Small intestine (tissue), 16 donors: ENCODE measurements around the gene HCRT. TPM values are rescaled to one million over a fixed set of nuclear protein-coding genes. Genes with fewer than 3 reads are reported as not detected.
A peak's percentile ranks its signal among the peaks of the same experiment; 100 is the strongest.

Source experiments
- DNase-seq, 2 donors: peaks; one replicate each; pipeline versions ENCODE4 v3.0.0 to v3.0.0-alpha.2; 2013
- FAIRE-seq: peaks from 2 replicates; lab custom pipeline; 2012; peaks lifted over from hg19 to GRCh38; lab: Jason Lieb, UNC
- H3K27ac ChIP-seq, 3 donors: one replicate each; pipeline ENCODE4 v1.5.1; 2013; ENCODE audit warnings: low read length in 2 of 3, mild to moderate bottlenecking in 2 of 3, control low read depth in 1 of 3, inconsistent platforms in 1 of 3, low read depth in 1 of 3, moderate library complexity in 1 of 3
- H3K27me3 ChIP-seq, 3 donors: one replicate each; pipeline ENCODE4 v1.6.1; 2013; ENCODE audit warnings: low read length in 3 of 3, inconsistent platforms in 1 of 3; ENCODE audit not compliant: control insufficient read depth in 3 of 3, insufficient read depth in 3 of 3
- H3K36me3 ChIP-seq, 3 donors: one replicate each; pipeline ENCODE4 v1.6.1; 2013; ENCODE audit warnings: low read length in 3 of 3, inconsistent platforms in 1 of 3, low read depth in 1 of 3, mild to moderate bottlenecking in 1 of 3, moderate library complexity in 1 of 3; ENCODE audit not compliant: control insufficient read depth in 3 of 3, insufficient read depth in 2 of 3
- H3K4me1 ChIP-seq, 3 donors: one replicate each; pipeline ENCODE4 v1.6.1; 2013; ENCODE audit warnings: low read length in 2 of 3, inconsistent platforms in 1 of 3, low read depth in 1 of 3, mild to moderate bottlenecking in 1 of 3, moderate library complexity in 1 of 3; ENCODE audit not compliant: control insufficient read depth in 3 of 3, insufficient read depth in 2 of 3
- H3K4me3 ChIP-seq, 3 donors: one replicate each; pipeline ENCODE4 v1.5.1; 2013; ENCODE audit warnings: low read length in 3 of 3, control low read depth in 1 of 3, inconsistent platforms in 1 of 3, low read depth in 1 of 3, mild to moderate bottlenecking in 1 of 3, moderate library complexity in 1 of 3
- H3K9me3 ChIP-seq, 2 donors: one replicate each; pipeline ENCODE4 v1.6.1; 2013; ENCODE audit warnings: low read depth in 1 of 2, low read length in 1 of 2; ENCODE audit not compliant: control insufficient read depth in 2 of 2, insufficient read depth in 1 of 2
- WGBS, 3 donors: extraction: QIAGEN DNeasy Blood & Tissue Kit; methylation state at CpG; one replicate each; pipeline ENCODE4 v1.1.7; 2013; 5-methylcytosine and 5-hydroxymethylcytosine counted together
- long read RNA-seq, 10 donors: transcript quantifications; one replicate each; lab custom pipeline, GENCODE V29; 2026
- polyA plus RNA-seq, 4 donors: library from polyadenylated mRNA; stranded (reverse) in 3 of 4; unstranded in 1 of 4; fragments of 200-250 nt in 3 of 4; fragments of 120-200 nt in 1 of 4; gene quantifications; one replicate each; pipeline versions ENCODE4 v1.2.1 to v1.2.3, GENCODE V29; 2013
- donor health status: healthy with polysubstance abuse.
- donor health status: control.
- donor health status: control.
- donor health status: Bipolar disorder and iron deficiency.
- donor health status: healthy.

Gene HCRT
- polyA plus RNA-seq = not detected
- long read RNA-seq, donor 1 = 0 reads
- long read RNA-seq, donor 2 = 0 reads
- long read RNA-seq, donor 3 = 0 reads
- long read RNA-seq, donor 4 = 0 reads
- long read RNA-seq, donor 5 = 0 reads
- long read RNA-seq, donor 6 = 0 reads
- long read RNA-seq, donor 7 = 0 reads
- long read RNA-seq, donor 8 = 0 reads
- long read RNA-seq, donor 9 = 0 reads
- long read RNA-seq, donor 10 = 0 reads

- Histone ChIP-seq H3K4me3 (peak within 1 kb of the TSS in 2 of 3 donors; percentile 26 to 33), H3K27ac (peak within 1 kb of the TSS; percentile 9 to 39 (median 21)), H3K36me3 (peaks cover 0 to 3% (median 0%) of the 10 kb centered on the region in 3 donors), H3K4me1 (peaks cover 0 to 43% (median 11%) of the 10 kb centered on the region in 3 donors), H3K9me3 (no peaks in the 10 kb centered on the region), H3K27me3 (peaks cover 0 to 24% (median 0%) of the 10 kb centered on the region in 3 donors)
- FAIRE-seq (no peak), DNase-seq (peak in 1 of 2 donors; percentile 69)
- WGBS, 3 donors = 57 to 73% (median 64%) methylated on average over 11 of the region's 11 CpGs
Observed at GRCh38 chr17:42184713-42185620, at the start of gene HCRT. TSS of gene HCRT (minus strand) at chr17:42185452. CDS start at chr17:42185365, 87 bp downstream.

- no peaks in the 10 kb centered on the region for H3K27me3 ChIP-seq
- H3K27ac ChIP-seq = no peak overlapping the region
- H3K4me3 ChIP-seq = no peak overlapping the region
- FAIRE-seq = no peak
- DNase-seq = no peak
- H3K4me1 ChIP-seq = no peaks in the 10 kb centered on the region
- H3K9me3 ChIP-seq = no peaks in the 10 kb centered on the region
- H3K36me3 ChIP-seq = peaks cover 0 to 14% (median 0%) of the 10 kb centered on the region in 3 donors
- 71 to 88% (median 86%) methylated on average over 2 of the region's 2 CpGs for WGBS, 3 donors
Observed at GRCh38 chr17:42233994-42234393, 48.7 kb upstream of the HCRT start.

GRCh38 chr17:42233156-42233555, 47.9 kb upstream of the HCRT start:
- Histone ChIP-seq H3K4me3 (no peak overlapping the region), H3K9me3 (no peaks in the 10 kb centered on the region), H3K27me3 (no peaks in the 10 kb centered on the region), H3K36me3 (peaks cover 0 to 16% (median 0%) of the 10 kb centered on the region in 3 donors), H3K4me1 (no peaks in the 10 kb centered on the region), H3K27ac (no peak overlapping the region)
- FAIRE-seq (no peak), DNase-seq (no peak)
- WGBS, 3 donors = 92 to 95% (median 94%) methylated on average over 5 of the region's 5 CpGs

GRCh38 chr17:42230225-42230624, 45.0 kb upstream of the HCRT start:
- Histone ChIP-seq H3K36me3 (peaks cover 0 to 23% (median 0%) of the 10 kb centered on the region in 3 donors), H3K27ac (no peak overlapping the region), H3K4me1 (no peaks in the 10 kb centered on the region), H3K9me3 (no peaks in the 10 kb centered on the region), H3K4me3 (no peak overlapping the region), H3K27me3 (no peaks in the 10 kb centered on the region)
- no peak for DNase-seq
- 80 to 87% (median 82%) methylated on average over 5 of the region's 5 CpGs for WGBS, 3 donors
- FAIRE-seq = no peak

- 73 to 91% (median 85%) methylated on average over 11 of the region's 11 CpGs for WGBS, 3 donors
- H3K36me3 ChIP-seq = peaks cover 0 to 42% (median 3%) of the 10 kb centered on the region in 3 donors
- H3K27ac ChIP-seq = peak overlapping the region in 1 of 3 donors; percentile 11
Observed at GRCh38 chr17:42227849-42228700, 42.8 kb upstream of the HCRT start.

GRCh38 chr17:42225646-42226045, 40.4 kb upstream of the HCRT start:
- Histone ChIP-seq H3K36me3 (peaks cover 0 to 57% (median 7%) of the 10 kb centered on the region in 3 donors), H3K9me3 (no peaks in the 10 kb centered on the region), H3K27ac (no peak overlapping the region), H3K4me3 (no peak overlapping the region), H3K27me3 (no peaks in the 10 kb centered on the region), H3K4me1 (no peaks in the 10 kb centered on the region)
- FAIRE-seq (no peak), DNase-seq (no peak)
- 90 to 93% (median 93%) methylated on average over 5 of the region's 5 CpGs for WGBS, 3 donors

More at GRCh38 chr17:42227849-42228700, 42.8 kb upstream of the HCRT start:
- DNase-seq (no peak), FAIRE-seq (no peak)
- Histone ChIP-seq H3K9me3 (no peaks in the 10 kb centered on the region), H3K4me1 (no peaks in the 10 kb centered on the region), H3K27me3 (no peaks in the 10 kb centered on the region), H3K4me3 (no peak overlapping the region)

GRCh38 chr17:42224651-42225050, 39.4 kb upstream of the HCRT start:
- no peak overlapping the region for H3K27ac ChIP-seq
- H3K4me3 ChIP-seq = no peak overlapping the region
- FAIRE-seq (no peak), DNase-seq (no peak)
- 95 to 97% (median 96%) methylated on average over 6 of the region's 6 CpGs for WGBS, 3 donors
- H3K9me3 ChIP-seq = no peaks in the 10 kb centered on the region
- no peaks in the 10 kb centered on the region for H3K4me1 ChIP-seq
- no peaks in the 10 kb centered on the region for H3K27me3 ChIP-seq
- H3K36me3 ChIP-seq = peaks cover 0 to 66% (median 7%) of the 10 kb centered on the region in 3 donors
